Liver (tissue), 3 donors: ENCODE data around the gene UHMK1.

Experiments
- ATF3 ChIP-seq: IDR thresholded peaks from 2 replicates; pipeline ENCODE4 v1.6.1; 2016; ENCODE audit warnings: antibody characterized with exemption
- CTCF ChIP-seq: fragments of 150-350 bp; IDR thresholded peaks from 2 replicates; pipeline ENCODE4 v1.5.1; 2017; ENCODE audit warnings: improper control_type of control experiment, low read depth, low read length; ENCODE audit not compliant: missing input control
- FOXA1 ChIP-seq: IDR thresholded peaks from 2 replicates; pipeline ENCODE4 v1.6.1; 2016; ENCODE audit warnings: antibody characterized with exemption
- GABPA ChIP-seq, 2 donors: IDR thresholded peaks in 1 of 2; conservative IDR thresholded peaks in 1 of 2; 2 replicates each; pipeline ENCODE4 v1.6.1; 2016; ENCODE audit warnings: antibody characterized with exemption in 2 of 2, mild to moderate bottlenecking in 1 of 2, moderate library complexity in 1 of 2
- MAX ChIP-seq: IDR thresholded peaks from 2 replicates; pipeline ENCODE4 v1.6.1; 2016; ENCODE audit warnings: antibody characterized with exemption
- RAD21 ChIP-seq, 2 donors: IDR thresholded peaks; 2 replicates each; pipeline ENCODE4 v1.6.1; 2016; ENCODE audit warnings: antibody characterized with exemption in 2 of 2, mild to moderate bottlenecking in 2 of 2
- REST ChIP-seq: IDR thresholded peaks from 2 replicates; pipeline ENCODE4 v1.6.1; 2016; ENCODE audit warnings: antibody characterized with exemption, mild to moderate bottlenecking
- TAF1 ChIP-seq: conservative IDR thresholded peaks from 2 replicates; pipeline ENCODE4 v1.6.1; 2016; ENCODE audit warnings: antibody characterized with exemption, mild to moderate bottlenecking
- YY1 ChIP-seq: IDR thresholded peaks from 2 replicates; pipeline ENCODE4 v1.6.1; 2016; ENCODE audit warnings: antibody characterized with exemption, mild to moderate bottlenecking
- TF ChIP-seq, protein P1 (sequence below): IDR thresholded peaks from 2 replicates; pipeline ENCODE4 v1.6.1; 2016; ENCODE audit warnings: antibody characterized with exemption
- donor health status: healthy.
- donor health status: healthy.

GRCh38 chr1:162557536-162557935 lies 59.9 kb downstream of the UHMK1 start:
- no peak for TF ChIP-seq CTCF
- no peak for TF ChIP-seq TAF1
- TF ChIP-seq MAX: no peak
- no peak for TF ChIP-seq REST
- TF ChIP-seq, protein P1, sequence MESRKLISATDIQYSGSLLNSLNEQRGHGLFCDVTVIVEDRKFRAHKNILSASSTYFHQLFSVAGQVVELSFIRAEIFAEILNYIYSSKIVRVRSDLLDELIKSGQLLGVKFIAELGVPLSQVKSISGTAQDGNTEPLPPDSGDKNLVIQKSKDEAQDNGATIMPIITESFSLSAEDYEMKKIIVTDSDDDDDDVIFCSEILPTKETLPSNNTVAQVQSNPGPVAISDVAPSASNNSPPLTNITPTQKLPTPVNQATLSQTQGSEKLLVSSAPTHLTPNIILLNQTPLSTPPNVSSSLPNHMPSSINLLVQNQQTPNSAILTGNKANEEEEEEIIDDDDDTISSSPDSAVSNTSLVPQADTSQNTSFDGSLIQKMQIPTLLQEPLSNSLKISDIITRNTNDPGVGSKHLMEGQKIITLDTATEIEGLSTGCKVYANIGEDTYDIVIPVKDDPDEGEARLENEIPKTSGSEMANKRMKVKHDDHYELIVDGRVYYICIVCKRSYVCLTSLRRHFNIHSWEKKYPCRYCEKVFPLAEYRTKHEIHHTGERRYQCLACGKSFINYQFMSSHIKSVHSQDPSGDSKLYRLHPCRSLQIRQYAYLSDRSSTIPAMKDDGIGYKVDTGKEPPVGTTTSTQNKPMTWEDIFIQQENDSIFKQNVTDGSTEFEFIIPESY: no peak
- no peak for TF ChIP-seq ATF3
- TF ChIP-seq RAD21 (IDR thresholded peaks at IDR 0.05): no peak
- TF ChIP-seq YY1: no peak
- no peak for TF ChIP-seq FOXA1
- TF ChIP-seq GABPA (IDR thresholded peaks at IDR 0.05 in 1 of 2, conservative IDR thresholded peaks at IDR 0.05 in 1 of 2): no peak
